Measurements from ENCODE around the gene CXCL17.
"Not testable (repeated sequence)": the region's sequence is repeated elsewhere in the genome, so short reads cannot be mapped to it uniquely, and the experiment has no call there.

The CXCL17 gene, protein sequence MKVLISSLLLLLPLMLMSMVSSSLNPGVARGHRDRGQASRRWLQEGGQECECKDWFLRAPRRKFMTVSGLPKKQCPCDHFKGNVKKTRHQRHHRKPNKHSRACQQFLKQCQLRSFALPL

DNA sequence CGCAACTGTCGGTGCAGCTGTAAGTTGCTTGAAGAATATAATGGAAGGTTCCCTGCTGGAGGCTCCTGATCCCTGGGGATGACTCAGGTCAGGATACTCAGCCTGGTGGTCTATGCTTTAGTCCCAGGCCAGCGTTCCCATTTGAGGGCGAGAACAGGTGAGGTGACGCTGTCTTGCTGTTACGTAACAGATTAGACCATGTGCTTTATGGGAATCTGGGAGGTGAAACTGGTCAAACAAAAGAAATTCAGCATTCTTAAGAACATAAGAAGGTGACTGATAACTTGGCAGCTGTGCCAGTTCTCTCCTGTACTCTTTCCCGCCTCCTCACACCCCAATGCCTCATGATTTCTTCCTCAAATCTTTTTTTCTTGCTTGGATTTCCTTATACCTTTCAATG is at the start of gene CXCL17:
Gene CXCL17 (minus strand): TSS at position 114 of the 400 bp plus-strand sequence. CDS start 114 bp downstream, outside the sequence.
- no peak for FAIRE-seq
- no peak for DNase-seq (ENCODE audit: low spot score)

DNA sequence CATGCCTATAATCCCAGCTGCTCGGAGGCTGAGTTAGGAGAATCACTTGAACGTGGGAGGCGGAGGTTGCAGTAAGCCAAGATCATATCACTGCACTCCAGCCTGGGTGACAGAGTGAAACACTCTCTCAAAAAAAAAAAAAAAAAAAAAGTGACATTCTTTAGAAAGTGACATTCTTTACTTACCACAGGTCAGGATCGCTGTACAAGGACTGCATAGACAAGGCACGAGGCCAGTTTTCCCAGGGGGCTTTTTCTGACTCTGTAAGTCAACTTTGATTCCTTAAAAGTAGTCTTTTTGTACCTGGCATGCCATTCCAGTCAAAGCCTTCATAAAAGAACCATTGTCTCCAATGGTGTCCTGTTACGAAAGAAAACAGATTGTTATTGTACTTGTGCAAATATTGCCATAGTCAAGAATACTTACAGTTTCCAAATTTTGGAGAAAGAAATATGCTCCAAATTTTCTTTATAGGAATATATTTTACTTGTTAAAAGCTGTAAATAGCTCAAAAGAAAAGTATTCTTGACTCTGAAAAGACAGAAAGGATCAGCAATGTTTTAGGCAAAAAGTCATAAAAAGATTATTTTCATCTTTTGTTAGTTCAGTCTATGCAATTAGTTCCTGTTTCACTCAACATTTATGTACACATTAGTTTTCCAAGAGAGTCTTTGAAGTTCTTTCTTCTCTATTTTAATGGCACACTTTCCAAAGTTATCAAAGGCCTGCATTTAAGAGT is 46.2 kb upstream of the CXCL17 start:
- no peak for FAIRE-seq
- DNase-seq (ENCODE audit: low spot score) = peak; percentile 21

DNA sequence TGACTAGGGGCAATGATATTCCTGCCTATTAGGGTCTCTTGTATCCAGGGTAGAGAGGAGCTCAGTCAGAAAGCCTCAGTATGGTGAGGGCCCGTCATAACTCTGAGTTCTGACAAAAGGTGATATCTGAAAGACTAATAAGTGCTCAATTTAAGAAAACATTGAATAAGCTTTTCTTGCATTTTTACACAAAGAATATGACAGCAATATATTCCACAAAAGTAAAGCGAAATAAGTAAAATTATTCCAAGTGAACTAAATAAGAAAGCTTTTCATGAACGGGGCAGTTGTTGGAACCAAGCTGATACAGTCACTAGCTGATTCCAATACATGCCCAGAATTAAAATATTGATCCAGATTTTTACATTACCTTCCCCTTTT is 45.0 kb upstream of the CXCL17 start:
- no peak for FAIRE-seq
- no peak for DNase-seq (ENCODE audit: low spot score)

DNA sequence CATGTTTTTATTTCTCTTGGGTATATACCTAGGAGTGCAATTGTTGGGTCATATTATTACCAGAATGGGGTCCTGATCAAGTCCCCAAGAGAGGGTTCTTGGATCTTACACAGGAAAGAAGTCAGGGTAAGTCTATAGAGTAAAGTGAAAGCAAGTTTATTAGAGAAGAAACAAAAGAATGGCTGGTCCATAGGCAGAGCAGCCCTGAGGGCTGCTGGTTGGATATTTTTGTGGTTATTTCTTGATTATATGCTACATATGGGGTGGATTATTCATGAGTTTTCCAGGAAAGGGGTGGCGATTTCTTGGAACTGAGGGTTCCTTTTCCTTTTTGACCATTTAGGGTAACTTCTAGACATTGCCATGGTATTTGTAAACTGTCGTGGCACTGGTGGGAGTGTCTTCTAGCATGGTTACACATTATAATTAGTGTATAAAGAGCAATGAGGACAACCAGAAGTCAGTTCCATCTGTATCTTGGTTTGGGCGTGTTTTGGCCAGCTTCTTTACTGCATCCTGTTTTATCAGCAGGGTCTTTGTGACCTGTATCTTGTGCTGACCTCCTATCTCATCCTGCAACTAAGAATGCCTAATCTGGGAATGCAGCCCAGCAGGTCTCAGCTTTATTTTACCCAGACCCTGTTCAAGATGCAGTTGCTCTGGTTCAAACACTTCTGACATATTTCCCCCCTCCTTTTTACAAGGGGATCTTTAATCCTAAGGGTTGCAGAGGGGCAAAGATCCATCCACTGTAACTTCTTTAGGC is 44.5 kb upstream of the CXCL17 start:
- DNase-seq (ENCODE audit: low spot score) = no peak
- FAIRE-seq = no peak

DNA sequence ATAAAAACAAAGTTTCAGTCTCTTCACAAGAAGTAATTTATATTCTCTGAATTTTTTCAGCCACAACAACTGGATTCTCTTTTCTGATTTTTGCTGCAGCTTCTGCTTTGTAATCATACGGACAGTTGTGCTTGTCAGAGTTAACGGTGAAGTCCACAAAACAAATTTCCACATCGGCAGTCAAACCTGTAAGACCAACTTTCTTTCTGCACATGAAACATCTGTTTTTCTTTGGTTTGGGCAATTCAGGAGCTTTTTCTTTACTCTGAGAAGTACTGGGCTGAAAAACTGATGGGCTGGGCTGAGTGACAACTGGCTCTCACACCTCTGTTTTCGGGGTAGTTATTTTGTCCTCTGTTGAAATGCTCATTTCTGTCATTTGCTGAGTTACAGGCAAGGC is 42.3 kb upstream of the CXCL17 start:
- FAIRE-seq = not testable (repeated sequence)

DNA sequence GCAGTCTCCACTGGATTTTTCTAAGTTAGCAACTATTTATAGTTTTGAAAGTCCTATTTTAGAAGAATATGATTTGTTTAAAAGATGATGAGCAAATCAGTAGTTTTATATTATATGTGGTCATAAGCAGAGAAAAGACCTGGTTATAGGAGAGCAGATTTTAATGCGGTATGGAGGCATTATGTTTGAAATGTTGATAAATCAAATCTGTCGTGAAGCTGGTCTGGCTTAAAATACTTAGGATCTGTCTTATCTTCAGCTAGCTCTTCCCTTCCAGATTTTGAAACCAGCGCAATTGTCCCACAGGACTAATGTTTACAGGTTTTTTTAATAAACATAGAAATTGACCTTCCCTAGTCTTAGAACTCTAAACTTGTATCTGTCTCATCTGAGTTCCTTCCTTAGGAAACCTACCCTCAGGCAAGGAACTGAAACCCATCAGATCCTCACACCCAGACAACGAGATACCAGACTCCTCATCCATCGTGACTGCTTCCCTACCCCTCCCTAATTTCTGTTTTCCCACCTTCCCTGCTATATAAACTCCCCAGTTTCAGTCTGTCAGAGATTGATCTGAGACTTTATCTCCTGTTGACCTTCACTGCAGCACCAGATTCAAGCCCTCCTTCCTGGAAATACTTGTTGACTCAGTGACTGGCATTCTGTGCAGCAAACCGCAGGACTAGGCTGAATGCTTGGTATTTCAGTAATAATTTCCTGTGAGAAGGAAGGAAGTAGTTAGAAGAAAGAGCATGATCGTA is 37.8 kb upstream of the CXCL17 start:
- FAIRE-seq = no peak
- DNase-seq (ENCODE audit: low spot score) = peak; percentile 48

More for the DNA sequence above, 42.3 kb upstream of the CXCL17 start:
- DNase-seq (ENCODE audit: low spot score) = not testable (repeated sequence)

DNA sequence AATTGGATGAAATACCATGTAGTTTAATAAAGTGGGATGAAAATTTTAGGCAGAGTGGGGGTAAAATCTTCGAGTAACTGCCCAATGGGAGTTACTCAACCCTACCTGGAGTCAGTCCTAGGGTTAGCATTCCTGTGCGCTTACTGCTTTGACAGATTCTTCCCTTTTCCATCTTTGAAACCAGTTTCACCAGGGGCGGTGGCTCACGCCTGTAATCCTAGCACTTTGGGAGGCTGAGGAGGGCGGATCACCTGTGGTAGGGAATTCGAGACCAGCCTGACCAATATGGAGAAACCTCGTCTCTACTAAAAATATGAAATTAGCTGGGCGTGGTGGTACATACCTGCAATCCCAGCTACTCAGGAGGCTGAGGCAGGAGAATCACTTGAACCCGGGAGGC is 37.0 kb upstream of the CXCL17 start:
- FAIRE-seq = no peak
- DNase-seq (ENCODE audit: low spot score) = no peak

DNA sequence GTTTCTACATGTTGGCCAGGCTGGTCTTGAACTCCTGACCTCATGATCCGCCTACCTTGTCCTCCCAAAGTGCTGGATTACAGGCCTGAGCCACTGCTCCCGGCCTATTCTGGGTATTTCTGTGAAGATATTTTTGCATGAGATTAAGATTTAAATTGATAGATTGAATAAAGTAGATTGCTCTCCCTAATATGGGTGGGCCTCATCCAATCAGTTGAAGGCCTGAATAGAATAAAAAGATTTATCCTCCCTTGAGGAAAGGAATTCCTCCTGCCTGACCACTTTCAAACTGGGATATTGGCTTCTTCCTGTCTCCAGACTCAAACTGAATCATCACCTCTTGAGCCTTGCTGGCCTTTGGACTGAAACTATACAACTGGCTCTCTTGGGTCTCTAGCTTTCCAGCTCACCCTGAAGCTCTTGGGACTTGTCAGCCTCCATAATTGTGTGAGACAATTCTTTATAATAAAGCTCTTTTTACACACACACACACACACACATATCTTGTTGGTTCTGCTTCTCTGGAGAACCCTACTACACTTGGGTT is 36.1 kb upstream of the CXCL17 start:
- FAIRE-seq (no peak), DNase-seq (ENCODE audit: low spot score) (no peak)

DNA sequence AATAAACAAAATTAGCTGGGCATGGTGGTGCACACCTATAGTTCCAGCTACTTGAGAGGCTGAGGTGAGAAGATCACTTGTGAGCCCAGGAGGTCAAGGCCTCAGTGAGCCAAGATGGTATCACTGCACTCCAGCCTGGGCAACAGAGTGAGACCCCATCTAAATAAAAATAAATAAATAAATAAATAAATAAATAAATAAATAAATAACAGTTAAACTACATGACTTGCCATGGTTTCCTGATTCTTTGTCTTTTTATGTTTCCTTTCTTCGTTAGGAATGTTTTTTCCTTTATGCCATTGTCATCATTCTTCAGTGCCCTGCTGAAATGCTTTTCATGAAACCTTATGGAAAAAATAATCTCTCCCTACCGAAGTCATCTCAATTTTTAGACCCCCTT is 35.2 kb upstream of the CXCL17 start:
- FAIRE-seq = no peak
- no peak for DNase-seq (ENCODE audit: low spot score)

DNA sequence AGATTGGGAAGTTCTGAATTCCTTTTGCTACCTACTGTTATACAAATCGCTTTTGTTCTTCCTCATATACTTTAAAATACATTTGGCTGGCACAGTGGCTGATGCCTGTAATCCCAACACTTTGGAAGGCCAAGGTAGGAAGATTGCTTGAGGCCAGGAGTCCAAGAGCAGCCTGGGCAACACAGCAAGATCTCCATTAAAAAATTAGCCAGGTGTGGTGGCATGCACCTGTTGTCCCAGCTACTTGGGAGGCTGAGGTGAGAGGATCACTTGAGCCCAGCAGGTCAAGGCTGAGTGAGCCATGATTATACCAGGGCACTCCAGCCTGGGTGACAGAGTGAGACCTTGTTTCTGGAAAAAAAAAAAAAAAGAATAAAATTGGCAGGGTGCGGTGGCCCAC is 34.4 kb upstream of the CXCL17 start:
- no peak for FAIRE-seq
- DNase-seq (ENCODE audit: low spot score) = no peak

DNA sequence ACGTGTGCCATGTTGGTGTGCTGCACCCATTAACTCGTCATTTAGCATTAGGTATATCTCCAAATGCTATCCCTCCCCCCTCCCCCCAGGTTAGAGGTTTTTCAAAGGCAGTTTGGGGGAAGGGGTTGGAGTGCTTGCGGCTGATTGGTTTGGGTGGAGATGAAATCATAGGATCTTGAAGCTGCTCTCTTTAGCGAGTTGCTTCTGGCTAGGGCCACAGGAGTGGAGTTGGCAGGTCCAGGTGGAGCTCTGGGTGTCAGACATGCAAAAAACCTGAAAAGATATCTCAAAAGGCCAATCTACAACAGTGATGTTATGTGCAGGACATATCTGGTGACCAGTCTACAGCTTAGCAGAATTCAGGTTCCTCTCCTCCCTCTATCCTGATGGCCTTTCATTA is 32.6 kb upstream of the CXCL17 start:
- DNase-seq (ENCODE audit: low spot score) (no peak), FAIRE-seq (no peak)

DNA sequence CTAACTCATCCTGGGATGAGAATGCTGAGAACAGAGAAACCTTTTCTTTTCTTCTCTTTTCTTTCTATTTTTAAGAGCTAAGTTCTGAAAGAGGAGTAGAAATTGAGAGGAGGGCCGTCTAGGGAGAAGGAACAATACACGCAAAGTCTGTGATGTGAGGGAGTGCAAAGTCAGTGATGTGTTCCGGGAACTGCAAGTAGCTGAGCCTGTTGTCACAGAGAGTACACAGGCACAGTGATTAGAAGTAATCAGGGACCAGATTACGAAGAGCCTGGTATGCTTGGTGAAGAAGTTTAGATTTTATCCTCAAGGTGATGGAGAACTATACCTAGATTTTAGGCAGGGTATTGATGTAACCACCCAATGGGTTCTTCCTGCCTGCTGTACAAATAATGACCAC is 32.0 kb upstream of the CXCL17 start:
- DNase-seq (ENCODE audit: low spot score) = no peak
- FAIRE-seq = no peak

DNA sequence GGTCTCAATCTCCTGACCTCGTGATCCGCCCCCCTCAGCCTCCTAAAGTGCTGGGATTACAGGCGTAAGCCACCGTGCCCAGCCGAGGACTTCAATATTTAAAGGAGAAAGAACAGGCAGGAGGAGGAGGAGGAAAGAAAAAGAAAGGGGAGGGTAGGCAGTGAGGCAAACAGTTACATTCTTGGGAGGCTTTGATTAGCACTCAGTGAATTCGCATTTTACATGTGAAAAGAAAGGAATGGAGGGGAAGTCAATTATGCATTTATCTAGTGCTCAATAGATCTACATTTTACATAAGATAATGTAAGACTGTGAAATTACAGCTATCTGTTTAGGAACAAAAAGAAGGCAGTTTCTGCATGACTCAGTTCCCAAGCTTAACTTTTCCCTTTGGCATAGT is 30.9 kb upstream of the CXCL17 start:
- FAIRE-seq (no peak), DNase-seq (ENCODE audit: low spot score) (no peak)

DNA sequence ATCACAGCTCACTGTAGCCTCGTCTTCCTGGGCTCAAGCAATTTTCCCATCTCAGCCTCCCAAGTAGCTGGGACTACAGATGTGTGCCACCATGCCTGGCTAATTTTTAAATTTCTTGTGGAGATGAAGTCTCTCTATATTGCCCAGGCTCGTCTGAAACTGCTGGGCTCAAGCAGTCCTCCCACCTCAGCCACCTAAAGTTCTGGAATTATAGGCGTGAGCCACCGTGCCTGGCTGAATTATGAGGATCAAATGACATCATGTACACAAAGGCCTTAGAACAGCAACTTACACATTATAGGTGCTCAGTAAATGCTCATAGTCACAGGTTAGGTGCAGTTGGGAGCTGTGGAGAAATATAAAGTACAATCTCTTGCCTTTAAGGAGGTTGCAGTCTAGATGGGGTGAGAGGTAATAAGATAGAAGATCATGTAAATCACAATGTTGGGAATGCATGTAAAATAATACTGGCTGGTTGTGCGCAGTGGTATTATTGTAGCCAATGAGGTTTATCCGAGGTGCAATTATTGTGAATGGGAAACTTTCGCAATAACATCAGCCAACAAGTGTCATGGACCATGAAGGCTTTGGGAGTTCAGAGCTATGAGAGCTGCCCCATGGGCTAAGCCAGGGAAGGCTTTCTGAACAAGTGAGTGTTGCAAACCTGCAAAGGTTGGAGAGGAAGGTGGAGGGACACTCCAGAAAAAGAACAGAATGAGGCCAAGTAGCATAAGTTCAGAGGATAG is 29.8 kb upstream of the CXCL17 start:
- DNase-seq (ENCODE audit: low spot score) = no peak
- FAIRE-seq = no peak

DNA sequence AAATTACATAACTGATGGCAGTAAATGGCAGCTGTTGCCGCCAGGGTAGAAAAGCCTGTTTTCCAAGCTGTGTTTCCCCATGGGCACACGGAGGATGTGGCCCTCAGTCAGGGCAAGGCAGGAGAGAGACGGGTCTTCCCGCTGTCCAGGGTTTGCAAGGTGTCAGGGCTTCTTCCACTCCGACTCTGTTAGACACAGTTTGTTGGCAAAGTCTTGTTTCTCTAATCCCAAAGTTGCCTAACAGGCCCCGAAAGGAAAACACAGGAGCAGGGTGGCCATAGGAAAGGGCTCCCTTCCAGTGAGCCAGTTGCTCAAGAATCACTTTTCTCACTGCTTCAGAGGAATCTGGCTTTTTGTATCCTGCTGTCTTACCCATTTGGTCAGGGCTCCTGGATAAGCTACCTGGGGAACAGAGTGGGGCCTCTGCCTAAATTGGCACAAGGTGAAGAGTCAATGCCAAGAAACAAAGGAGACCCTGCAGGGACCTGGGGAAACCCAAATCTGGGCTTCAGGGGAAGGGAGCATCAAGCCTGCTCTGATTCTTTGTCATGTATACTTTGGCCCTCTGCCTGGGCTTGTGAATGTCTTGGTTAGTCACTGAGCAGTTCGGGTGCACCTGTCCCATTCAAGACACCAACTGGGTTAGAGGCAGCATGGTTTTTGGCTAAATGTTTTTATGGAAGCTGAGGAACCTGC is 29.0 kb upstream of the CXCL17 start:
- FAIRE-seq (no peak), DNase-seq (ENCODE audit: low spot score) (no peak)

DNA sequence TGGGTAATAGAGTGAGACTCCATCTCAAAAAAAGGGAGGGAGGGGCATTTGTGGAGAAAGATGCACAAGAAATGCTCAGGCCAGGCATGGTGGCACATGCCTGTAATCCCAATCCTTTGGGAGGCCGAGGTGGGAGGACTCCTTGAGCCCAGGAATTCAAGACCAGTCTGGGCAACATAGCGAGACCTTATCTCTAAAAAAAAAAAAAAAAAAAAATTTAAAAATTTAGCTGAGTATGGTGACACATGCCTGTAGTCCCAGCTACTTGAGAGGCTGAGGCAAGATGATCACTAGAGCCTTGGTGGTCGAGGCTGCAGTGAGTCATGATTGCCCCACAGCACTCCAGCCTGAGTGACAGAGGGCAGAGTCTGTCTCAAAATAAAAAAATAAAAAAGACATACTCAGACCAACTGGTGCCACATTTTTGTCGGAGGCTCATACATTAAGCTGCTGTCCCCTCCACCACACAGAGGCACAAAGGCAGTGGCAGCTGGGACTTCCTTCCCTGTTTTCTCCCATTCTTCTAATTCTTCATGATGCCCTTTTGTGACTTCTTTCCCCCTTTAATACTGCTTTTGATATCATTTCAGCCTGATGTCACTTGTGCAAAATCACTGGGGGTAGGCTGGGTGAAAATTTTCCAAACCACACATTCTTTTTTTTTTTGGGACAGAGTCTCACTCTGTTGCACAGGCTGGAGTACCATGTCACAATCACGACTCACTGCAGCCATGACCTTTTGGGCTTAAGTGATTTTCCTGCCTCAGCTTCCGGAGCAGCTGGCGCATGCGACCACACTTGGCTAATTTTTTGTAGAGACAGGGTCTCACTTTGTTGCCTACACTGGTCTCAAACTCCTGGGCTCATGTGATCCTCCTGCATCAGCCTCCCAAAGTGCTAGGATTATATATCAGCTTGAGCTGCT is 26.8 kb upstream of the CXCL17 start:
- no peak for FAIRE-seq

DNA sequence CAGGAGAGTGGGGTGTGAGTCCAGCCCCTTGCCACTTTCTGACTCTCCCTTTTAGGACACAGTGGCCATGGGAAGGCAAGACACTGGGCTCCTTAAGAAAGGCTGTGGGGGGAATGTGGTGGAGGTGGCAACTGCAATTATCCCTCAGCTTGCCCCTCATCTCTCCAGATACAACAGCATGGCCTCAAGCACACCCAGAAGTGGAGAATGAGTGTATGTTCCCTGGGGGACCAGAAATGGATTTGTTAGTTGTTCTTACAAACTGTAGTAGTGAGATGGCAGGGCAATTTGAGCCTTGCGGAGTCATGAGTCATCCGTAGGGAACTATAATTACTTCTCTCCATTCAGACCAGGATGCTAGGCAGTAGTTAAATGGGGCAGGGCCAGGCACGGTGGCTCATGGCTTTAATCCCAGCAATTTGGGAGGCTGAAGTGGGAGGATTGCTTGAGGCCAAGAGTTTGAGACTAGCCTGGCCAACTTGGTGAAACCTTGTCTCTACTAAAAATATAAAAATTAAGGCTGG is 25.6 kb upstream of the CXCL17 start:
- FAIRE-seq (peak; percentile 61), DNase-seq (ENCODE audit: low spot score) (peak; percentile 75)

More for the DNA sequence above, 26.8 kb upstream of the CXCL17 start:
- no peak for DNase-seq (ENCODE audit: low spot score)

DNA sequence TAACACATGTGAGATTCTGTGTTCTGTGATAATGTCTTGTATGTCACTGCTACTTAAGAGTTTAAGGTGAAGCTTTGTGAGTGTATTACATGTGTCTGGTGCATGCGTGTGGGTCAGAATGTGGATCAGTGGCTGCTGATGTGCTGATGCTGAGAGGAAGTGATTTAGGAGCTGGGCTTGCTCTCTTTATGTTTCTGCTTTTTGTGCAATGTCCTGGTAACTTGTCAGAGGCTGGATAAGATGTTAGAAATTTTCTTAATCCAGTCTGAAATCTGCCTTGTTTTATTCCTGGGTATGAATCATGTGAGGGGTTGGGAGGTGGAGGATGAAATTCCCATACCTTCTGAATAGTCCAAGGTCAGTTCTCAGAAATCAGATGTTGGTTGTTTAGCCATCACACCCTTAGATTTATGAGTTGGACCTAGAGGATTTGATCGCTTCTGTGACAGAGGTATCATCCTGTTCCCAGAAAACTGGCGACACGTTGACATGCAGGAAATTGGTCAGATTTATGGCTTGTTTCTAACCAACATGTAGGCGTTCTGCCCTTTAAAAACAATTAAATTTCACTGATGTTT is 24.5 kb upstream of the CXCL17 start:
- no peak for DNase-seq (ENCODE audit: low spot score)
- FAIRE-seq = no peak
